Activated CD4-positive, alpha-beta T cell treated with anti-CD3 and anti-CD28 coated beads, Interleukin-2, amount 50 U/mL, for 4 hours (primary cell): ENCODE results near the gene GAL.

Source experiments
- DNase-seq, 2 experiments: peaks; one replicate each; pipeline ENCODE4 v3.0.0-alpha.2; 2020

GAL gene

DNA sequence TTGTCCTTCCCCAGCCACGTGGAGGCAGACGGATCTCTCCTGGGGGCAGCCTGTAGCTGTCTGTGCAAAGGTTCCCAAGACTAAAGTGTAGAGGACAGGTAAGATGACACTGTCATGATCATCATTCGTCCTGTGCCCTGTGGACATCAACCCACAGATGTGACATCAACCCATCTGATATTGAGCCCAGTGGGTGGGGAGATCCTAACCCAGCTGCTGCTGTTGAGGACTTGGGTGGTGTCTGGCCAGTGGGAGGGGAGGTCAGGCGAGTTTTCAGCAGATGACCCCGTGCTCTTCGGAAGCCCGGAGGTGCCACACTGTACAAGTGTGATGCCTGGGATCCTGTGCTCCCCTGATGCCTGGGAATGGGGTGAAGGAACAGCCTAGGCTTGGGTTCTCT, 1.2 kb upstream of the GAL start:
- DNase-seq, result no peak

DNA sequence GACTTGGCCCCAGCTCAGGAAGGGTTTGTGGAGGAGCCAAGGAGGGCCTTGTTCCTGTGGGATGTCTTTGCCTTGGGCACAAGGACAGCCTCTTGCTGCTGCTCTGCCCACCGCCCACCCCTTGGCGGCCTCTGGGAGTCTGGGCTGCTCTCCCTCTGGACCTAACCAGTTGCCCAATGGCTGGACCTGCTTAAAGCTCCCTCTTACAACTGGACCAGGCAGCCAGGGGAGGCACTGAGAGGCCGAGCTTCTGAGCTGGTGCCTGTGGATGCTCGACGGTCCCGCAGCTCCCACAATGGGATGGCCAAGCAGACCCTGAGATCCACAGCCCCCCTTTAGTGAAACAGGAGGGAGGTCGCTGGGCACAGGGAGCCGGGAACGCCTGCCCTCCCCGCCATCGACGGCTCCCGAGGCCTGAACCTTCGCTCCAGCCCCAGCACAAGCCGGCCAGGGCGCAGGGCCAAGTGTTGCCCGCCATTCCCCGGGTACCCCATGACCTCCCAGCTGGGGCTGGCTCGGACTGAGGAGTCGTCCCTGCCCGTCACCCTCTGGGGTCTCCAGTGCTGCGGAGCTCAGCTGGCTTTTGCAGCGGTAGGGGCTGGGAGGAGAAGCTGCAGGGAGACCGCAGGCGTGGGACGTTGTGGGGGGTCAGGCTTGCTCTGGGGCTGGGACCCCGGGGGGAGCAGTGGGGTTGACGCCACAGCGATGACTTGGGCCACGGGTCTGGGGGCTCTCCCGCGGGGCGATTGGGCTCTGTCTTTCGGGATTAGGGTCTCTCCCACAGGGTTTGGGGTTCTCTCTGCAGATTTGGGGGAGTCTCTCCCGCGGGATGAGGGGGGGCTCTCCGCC, 584 bp upstream of the GAL start:
- DNase-seq, result no peak

DNA sequence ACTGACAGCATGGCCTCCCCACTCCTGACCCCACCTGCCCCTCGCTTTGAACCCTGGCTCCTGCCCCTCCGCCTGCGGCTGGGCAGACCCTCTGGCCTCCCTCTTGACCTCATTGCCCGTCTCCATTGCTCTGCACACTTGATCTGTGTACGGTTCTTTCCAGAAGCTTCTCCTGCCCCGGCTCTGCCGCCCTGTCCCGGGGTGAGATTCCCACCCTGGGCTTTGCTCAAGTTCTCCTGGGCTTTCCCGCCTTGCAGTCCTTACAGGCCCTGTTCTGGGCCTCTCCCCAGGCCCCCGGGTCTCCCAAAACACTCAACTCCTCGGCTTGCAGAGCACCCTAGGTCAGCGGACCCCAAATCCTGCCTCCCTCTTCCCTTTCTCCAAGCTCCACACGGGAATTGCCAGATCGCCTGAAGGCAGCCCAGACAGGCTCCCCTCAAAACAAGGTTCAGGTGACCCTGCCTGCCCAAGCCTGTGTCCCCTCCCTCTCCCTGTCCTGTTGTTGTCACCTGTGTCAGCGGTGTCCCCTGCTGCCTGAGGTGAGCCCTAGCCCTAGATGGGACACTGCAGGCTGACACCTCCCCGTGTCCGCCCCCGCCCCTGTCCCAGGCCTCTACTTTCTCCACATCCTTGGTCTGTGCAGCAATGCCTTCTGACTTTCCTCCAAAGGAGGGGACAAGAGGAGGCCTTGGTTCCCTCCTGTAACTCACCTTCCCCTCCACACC, 1.5 kb downstream of the GAL start:
- DNase-seq, result no peak

DNA sequence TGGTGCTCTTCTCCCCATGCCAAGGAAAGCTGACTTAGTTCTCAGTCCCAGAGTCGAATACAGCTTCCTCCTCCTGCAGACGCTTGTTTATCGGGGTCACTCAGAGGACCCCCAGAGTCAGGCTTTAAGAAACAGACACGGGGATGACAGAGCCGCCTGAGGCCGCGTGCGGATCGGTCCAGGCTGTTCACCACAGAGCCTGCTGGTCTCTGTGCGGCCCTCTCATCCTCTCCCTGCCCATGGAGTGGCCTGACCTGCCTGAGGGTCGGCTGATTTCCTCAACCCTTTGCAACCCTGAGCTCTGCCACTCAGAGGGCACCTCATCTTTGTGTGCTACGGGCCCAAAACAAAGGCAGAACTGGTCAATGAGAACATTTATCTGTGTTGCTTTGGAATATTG, 2.1 kb downstream of the GAL start:
- DNase-seq, result no peak

DNA sequence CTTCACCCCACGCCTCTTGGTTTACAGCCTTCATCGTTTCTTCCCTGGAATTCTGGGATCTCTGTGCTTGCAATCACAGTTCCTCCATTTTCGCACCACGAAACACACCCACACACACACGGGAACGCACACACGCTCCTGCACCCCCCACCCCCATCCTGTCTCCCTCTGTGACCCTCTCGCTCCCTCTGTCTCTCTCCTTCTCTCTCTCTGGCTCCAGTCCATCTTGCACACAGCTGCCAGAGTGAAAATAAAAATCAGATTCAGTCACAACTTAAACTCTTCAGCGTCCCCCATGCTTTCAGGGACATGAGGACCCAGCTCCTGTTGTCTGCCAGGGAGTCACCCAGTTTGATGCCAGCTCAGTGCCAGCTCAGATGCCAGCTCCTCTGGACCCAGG, 3.0 kb downstream of the GAL start:
- DNase-seq, result no peak

DNA sequence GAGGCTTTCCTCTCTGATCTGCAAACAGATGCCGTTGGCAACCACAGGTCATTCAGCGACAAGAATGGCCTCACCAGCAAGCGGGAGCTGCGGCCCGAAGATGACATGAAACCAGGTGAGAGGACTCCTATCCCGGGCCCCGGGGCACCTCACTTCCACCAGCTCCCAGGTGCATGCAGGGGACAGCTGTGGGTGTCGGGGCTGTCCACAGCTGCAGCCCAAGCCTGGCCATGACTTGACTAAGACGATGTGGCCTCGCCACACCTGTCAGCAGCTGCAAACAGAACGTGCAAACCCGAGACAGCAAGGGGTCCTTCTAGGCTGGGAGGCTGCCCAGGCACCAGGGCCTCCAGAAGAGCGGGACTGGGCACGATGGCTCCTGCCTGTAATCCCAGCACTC, 3.6 kb downstream of the GAL start:
- no peak for DNase-seq

DNA sequence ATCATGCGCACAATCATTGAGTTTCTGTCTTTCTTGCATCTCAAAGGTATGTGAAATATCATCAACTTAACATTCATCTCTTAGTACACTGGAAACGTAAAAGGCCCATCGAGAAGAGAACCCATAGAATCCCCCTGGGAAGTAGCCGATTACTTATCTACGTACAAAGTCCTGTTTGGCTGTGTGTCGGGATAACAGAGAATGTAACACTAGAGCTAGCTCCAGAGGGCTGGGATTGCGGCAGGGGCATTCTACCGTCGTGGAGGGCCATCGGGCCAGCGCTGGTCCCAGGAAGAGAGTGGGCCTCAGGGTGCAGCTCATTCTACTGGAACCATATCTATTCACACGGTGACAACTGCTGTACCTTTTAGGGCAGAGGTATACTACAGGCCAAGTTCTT, 4.5 kb downstream of the GAL start:
- DNase-seq, result no peak

DNA sequence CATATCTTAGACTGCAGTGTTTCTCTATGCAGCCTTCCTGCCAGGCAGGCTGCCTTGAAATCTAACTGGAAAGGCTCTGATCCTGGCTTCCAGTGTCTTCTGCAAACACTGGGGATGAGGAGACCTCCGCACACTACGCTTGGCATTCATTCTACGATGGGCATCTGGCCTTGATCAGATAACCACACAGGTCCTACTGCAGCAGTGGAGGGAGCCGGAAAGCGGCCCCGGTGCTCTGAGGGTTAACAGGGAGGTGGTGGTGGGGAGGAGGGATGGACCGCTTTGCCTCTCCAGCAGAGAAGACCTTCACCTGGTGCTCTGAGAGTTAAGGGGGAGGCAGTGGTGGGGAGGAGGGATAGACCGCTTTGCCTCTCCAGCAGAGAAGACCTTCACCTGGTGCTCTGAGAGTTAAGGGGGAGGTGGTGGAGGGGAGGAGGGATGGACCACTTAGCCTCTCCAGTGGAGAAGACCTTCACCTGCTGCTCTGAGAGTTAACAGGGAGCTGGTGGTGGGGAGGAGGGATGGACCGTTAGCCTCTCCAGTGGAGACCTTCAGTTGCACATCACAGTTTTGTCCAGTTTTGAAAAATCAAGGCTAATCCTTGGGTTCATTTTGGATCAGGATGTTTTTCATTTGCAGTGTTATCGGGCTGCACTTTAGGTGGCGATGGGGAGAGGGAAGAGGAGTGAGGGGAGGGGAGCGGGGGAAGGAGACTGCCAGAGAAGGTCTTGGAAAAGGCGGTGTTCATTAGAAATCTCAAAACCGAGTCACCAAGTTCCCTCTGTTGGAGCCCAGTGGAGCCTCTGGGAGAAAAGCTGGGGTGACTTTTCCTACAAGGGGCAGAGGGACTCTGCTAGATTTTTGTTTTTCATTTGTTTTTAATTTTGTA, 5.6 kb downstream of the GAL start:
- DNase-seq, result no peak

DNA sequence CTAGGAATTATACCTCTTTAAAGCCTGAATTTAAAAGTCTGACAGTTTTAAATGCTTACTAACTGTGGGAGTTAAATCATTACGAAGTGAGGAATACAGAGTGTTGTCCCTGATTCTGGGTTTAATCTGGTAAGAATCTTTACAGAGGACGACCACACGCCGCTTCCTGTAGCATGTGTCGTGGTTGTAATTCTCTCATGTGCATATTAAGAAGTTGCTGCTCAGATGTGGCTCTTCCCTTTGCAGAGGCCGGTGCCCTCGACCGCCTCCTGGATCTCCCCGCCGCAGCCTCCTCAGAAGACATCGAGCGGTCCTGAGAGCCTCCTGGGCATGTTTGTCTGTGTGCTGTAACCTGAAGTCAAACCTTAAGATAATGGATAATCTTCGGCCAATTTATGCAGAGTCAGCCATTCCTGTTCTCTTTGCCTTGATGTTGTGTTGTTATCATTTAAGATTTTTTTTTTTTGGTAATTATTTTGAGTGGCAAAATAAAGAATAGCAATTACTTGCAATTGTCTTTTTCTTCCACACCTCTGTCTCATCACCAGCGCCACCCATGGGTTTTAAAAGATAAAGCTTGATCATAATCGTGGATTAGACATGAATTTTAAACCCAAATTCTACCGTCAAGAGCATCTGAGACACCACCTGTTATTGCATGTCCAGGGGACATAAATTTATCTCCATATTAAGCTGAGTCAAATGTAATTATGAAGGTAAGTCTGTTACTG, 6.5 kb downstream of the GAL start:
- DNase-seq, result no peak

DNA sequence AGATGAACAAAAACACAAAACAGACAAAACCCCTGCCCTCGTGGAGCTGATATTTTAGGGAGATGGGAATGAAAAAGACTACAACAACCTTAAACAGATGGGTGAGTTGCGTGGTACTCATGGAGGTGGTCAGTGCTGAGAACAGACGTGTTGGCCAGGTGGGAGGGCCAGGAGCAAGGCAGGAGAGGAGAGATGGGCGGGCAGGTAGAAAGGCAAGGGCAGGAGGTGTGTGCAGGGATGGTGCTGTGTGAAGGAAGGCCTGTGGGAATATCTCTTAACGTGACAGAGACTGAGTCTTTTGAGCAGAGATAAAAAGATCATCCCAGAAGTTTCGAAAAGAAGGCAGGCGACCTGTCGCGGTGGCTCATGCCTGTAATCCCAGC, 7.0 kb downstream of the GAL start:
- no peak for DNase-seq

DNA sequence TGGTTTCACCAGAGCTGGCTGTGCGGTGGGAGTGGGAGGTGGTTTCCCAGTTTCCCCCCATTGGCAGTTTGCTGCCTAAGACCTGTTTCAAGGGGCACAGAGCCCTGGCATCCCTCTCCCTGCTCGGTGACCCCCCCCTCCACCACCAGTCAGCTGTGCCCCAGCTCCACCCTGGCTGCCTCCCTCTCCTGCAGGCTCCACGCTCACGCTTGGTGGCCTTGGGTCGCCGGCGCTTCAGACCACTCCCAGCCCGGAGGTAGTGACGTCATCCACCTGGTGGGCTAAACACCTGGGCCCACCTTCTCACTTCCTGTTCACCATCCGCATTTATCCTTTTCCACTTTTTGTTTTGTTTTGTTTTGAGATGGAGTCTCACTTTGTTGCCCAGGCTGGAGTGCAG, 7.8 kb downstream of the GAL start:
- no peak for DNase-seq

DNA sequence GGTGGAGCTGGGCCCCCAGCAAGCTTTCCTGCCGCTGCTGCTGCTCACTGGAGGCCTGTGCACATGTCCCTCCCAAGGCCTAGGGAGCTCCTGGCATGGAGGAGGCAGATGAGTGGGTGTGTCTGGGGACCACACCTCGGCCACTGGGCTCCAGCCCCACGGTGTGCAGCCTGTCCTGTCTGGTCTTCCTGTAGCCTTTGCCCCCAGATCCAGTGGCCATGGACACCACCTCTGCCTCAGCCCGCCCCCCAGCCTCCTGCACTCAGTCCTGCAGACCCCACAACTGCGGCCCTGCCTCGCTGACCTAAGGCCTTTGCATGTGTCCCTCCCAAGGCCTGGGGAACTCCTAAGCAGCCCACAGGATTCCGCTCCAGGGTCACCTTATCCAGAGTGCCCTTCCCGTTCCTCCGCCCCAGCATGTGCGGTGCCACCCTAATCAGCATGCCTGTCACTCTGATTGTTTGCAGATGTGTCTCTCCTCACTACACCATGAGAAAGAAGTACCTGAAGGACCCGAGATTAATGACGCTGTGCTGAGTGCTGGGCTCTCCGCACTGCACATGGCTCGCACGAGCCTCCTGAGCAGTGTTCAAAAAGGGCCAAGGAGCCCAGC, 8.6 kb downstream of the GAL start:
- no peak for DNase-seq

DNA sequence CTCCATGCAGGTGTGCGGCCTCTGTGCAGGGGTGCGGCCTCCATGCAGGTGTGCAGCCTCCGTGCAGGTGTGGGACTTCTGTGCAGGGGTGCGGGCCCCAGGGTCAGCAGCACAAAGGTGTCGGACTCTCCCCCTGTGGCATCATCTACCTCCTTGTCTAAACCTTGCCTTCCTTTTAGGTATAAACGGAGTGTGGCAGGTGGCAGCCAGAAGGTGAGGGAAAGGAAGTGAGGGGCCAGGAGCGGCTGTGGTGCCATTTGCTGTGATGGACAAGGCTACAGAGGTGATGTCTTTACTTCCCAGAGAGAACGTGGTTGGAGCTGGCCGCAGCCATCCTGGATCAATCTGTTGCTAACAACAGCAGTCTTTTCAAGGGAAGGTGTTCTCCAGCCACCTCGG, 9.1 kb downstream of the GAL start:
- no peak for DNase-seq

DNA sequence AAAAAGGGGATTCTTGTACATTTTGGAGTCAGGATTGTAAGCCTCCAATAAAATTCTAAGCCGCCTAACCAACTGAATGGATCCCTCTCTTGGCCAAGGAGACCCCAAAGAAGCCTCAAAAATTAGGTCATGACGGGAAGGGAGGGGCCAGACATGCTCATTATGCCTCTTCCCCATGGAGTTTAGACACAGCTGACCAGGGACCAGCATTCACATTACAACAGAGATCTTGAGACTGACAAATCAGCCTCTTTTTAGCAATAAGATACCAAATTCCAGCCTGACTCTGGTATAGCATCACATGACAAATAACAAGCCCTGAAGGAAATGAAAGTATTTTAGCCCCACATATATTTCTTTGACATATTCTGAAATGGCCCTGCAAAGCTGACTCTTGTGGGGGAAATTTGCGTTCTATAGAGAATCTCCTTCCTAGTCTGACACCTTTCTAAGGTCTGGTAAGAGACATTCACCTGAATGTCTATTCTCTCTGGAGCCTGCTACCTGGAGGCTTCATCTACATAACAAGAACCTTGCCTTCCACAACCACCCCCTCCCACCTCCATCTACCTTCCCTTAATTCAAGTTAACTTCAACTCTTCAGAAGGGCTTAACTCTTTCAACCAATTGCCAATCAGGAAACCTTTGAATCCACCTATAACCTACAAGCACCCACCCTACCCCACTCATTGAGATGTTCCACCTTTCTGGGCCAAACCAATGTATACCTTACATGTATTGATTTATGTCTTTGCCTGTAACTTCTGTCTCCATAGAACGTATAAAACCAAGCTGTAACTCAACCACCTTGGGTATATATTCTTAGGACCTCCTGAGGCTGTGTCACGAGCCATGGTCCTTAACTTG, 10.3 kb downstream of the GAL start:
- no peak for DNase-seq

DNA sequence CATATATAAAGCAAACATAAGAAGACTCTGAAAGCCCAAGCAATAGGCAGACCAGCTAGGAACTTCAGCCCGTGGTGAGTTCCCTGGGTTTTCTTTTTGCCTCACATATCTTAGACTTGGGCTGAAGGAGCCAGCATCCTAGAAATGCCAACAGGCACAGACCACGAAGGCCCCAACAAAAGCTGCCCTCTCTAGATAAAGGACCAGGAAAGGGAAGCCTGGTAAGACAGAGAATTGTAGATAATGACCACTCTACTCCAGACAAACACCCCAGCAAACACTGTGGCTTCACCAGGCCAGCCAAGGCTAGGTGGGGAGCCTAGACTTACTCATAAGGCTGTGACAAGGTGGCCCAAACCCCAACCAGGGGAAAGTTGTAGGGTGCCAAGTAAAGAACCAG, 11.2 kb downstream of the GAL start:
- no peak for DNase-seq

DNA sequence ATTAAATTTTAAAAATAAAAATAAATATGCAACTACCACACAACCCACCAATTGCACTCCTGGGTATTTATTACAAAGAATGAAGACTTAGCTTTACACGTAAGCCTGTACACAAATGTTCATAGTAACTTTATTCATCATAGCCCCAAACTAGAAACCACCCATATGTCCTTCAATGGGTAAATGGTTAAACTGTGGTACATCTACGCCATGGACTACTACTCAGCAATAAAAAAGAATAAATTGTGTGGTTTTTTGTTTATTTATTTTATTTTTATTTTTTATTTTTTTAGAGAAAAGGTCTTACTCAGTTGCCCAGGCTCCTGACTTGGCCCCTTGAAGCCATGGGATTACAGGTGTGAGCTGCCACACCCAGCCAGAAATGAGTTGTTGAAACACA, 14.6 kb downstream of the GAL start:
- no peak for DNase-seq

DNA sequence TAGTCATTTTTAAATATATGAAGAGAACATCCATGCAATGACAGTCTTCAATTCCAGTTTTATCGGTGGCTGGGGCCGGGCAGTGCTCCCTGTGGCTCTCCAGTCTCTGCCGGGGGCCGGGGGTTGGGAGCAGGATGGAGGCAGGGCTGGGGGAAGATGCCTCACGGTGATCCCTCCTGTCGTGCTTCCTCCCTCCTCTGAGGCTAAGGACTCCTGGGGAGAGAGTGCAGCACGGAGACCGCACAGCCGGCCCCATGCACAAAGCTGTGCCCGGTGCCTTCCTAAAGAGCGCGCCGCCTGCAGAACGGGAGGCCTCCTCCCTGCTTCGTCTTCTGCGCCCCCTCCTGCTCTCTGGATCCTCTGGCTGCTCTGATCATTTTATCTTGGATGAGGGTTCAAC, 20.5 kb downstream of the GAL start:
- DNase-seq, result no peak

DNA sequence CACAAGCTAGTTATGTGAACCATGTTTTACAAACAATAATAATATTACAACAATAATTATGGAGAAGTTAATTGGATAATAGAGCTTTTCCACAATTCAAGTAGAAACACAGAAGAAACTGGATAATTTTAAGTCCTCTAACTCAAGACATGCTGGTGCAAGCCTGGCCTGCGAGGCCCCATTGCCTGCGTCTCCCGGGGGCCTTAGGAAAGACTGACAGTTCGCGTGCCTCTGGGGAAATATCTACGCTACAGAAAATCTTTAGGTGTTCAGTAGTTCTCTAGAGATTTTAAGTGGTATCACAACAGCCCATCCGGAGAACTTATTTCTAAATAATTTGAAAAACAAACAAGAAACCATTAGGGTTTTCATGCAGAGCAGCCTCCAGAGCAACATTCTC, 23.2 kb downstream of the GAL start:
- no peak for DNase-seq

DNA sequence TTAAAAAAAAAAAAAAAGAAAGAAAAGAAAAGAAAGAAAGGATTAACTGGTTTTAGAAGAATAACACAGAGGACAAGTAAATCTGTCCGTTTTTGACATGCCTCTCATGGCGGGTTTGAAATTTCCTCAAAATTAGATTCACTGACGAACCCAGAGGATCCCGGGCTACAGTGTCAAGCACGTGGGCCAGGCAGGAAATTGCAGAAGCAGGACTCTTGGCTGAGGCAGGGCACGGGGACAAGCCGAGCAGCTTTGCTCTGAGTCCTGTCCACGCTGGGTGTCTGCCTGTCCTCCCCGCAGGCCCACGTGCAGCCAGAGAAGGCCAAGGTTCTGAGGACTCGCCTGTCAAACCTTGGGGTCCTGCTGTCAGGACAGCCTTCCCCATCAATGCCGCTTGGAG, 24.7 kb downstream of the GAL start:
- DNase-seq, result no peak

DNA sequence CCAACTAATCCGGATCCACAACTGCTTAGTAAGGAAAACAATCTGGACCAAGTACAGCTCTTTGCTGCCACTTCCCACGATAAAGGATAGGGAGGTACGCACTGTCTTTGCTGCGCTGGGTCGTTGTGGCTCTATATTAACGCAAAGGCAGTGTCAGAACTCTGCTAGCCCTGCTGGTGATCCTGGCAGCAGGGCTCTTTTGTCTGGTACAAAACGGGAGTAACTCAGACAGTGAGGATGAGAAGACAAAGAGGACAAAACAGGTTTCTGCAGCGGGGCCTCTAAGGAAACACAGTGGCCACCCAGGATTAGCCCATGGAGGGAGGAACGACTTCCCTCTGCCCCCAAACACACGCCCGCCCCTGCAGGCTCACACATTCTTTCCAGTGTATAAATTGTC, 26.1 kb downstream of the GAL start:
- no peak for DNase-seq

DNA sequence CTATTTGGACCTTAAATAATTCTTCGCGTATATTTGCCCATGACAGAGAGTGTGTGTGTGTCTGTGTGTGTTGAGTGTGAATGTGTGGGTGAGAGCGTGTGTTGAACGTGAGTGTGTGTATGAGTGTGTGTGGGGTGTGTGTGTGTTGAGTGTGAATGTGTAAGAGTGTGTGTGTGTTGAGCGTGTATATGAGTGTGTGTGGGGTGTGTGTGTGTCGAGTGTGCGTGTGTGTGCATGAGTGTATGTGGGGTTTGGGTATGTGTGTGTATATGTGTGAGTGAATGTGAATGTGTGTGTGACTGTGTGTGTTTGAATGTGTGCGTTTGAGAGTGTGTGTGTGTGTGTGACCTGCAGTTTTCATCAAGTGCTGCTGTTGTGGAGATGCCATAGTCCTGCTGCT, 26.8 kb downstream of the GAL start:
- no peak for DNase-seq
